ENCODE results near the gene FAM13B.

The FAM13B gene

DNA sequence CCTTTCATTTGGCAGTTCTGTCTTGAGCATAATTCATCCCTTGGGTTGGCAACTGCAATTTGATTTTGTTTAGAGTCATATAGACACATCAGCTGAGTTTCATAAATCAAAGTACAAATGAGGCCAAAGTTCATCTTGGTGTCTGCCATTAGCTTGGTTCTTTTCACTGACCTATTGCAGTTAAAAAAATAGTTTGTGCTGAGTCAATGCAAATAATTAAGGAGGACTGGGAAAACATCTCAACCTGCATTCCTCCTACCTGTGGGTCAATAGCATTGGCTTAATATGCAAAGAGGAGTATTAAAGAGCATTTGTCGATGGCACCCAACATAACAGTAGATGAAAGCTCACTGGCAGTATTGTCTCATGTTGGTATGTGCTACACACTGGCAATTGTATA is 142.0 kb downstream of the FAM13B start:
- no peak for DNase-seq

DNA sequence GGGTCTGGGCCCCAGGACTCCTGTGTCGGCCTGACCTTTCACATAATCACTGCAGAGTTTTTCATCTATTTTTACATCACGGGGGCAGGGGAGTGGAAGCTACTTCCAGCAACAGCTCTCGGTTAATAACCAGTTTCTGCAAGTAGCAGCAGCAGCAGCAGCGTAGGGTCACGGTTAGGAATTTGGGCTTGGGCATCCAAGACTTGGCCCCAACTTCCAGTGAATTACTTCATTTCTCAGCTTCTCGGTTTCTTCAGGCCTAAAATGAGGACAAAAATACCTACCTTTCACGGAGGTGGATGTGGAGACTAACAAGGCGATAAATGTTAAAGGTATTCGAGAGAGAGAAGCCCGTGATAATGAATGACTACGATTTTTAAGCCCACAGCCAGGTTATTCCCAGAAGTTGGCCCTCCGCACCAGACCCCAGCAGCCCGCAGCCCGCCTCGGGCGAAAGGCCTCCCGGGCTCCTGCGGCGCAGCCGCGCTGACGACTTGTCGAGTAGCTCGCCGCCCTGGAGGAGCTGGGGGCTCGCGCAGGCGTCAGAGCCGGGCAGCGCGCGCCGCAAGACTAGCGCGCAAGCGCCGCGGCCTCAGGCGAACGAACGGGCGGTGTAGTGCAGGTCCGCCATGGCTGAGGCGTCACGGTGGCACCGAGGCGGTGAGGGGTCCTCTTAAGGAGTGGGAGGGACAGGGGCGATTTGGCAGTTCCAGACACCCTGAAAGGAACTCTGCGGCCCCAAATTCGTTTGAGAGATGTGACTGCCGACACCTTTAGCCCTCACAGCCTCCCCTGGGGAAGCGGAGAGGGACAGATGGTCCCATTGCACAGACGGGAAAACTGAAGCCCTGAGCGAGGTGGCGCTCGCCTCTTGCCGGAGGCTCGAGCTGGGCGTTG is 143.8 kb downstream of the FAM13B start, which contains the start of gene PKD2L2:
Gene PKD2L2 (plus strand): TSS at position 595 of the 897 bp plus-strand sequence. CDS start 35 bp downstream, at position 630.
- DNase-seq = peak; percentile 82 to 90

DNA sequence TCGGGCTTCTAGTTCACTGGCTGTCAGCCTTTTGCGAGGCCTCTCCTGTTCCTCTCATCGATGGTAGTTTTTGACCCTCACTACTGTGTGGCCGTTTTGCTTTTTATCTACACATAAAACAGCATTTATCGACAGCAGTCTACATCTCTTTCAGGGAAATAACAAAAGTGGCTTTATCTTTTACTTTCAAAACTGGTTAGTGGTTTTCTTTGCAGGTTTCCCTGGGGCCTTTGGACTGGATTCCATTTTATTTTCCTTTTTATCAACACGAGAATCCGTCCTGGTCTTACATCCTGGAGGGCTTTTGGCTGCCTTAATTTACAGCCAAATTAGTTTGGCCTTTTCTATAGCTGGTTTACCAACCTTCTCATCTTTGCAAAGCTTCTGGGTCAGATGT is 144.4 kb downstream of the FAM13B start:
- DNase-seq = no peak

Data from inflammatory macrophage (primary cell).